Smooth muscle cell (in vitro differentiated cells): ENCODE data around the gene PLEKHA8. TPM values are rescaled to one million over a fixed set of nuclear protein-coding genes. Genes with fewer than 3 reads are reported as not detected.

ENCODE experiments used
- DNase-seq: peaks from one replicate; lab custom pipeline; 2025; ENCODE audit not compliant: unreplicated experiment; lab: John Stamatoyannopoulos, UW
- H2AFZ ChIP-seq: fragments of 200-600 bp; sonication (generic); 2 replicates; pipeline ENCODE4 v1.6.0; 2016; ENCODE audit warnings: antibody characterized with exemption, low read depth, mild to moderate bottlenecking
- H3F3A ChIP-seq: fragments of 200-600 bp; sonication (generic); 2 replicates; pipeline ENCODE4 v1.6.0; 2017; ENCODE audit warnings: antibody characterized with exemption, low read depth
- H3K27ac ChIP-seq: fragments of 200-600 bp; sonication (generic); 2 replicates; pipeline ENCODE4 v1.5.1; 2016; ENCODE audit warnings: low read depth, mild to moderate bottlenecking
- H3K27me3 ChIP-seq: fragments of 200-600 bp; sonication (generic); 2 replicates; pipeline ENCODE4 v1.6.1; 2016; ENCODE audit warnings: low read depth, mild to moderate bottlenecking
- H3K36me3 ChIP-seq: fragments of 200-600 bp; sonication (generic); 2 replicates; pipeline ENCODE4 v1.5.1; 2016; ENCODE audit warnings: low read depth
- H3K4me1 ChIP-seq: fragments of 200-600 bp; sonication (generic); 2 replicates; pipeline ENCODE4 v1.5.1; 2016; ENCODE audit warnings: low read depth
- H3K4me2 ChIP-seq: fragments of 200-600 bp; sonication (generic); 2 replicates; pipeline ENCODE4 v1.6.0; 2016; ENCODE audit warnings: mild to moderate bottlenecking
- H3K4me3 ChIP-seq: fragments of 200-600 bp; sonication (generic); 2 replicates; pipeline ENCODE4 v1.5.1; 2016; ENCODE audit warnings: mild to moderate bottlenecking
- H3K79me2 ChIP-seq: fragments of 200-600 bp; sonication (generic); 2 replicates; pipeline ENCODE4 v1.6.0; 2016; ENCODE audit warnings: low read depth, mild to moderate bottlenecking
- H3K9ac ChIP-seq: fragments of 200-600 bp; sonication (generic); 2 replicates; pipeline ENCODE4 v1.6.0; 2016; ENCODE audit warnings: low read depth
- H3K9me3 ChIP-seq: fragments of 200-600 bp; sonication (generic); replicated peaks from 2 replicates; pipeline ENCODE4 v1.5.1; 2016; ENCODE audit warnings: low read depth
- H4K20me1 ChIP-seq: fragments of 200-600 bp; sonication (generic); 2 replicates; pipeline ENCODE4 v1.6.0; 2016; ENCODE audit warnings: low read depth
- WGBS: methylation state at CpG from one replicate; pipeline ENCODE4 v1.1.7; 2016; ENCODE audit warnings: low lambda C conversion rate; 5-methylcytosine and 5-hydroxymethylcytosine counted together
- polyA plus RNA-seq: library from polyadenylated mRNA; unstranded; fragments of >200 nt; fragmentation: Nextera tagmentation; extraction: Ambion mirVana; gene quantifications from 2 replicates; pipeline ENCODE4 v1.2.1, GENCODE V29; 2016
- total RNA-seq: library from RNA; depleted of rRNA; stranded (reverse); fragments of >200 nt; gene quantifications from 2 replicates; pipeline ENCODE4 v1.2.3, GENCODE V29; 2014
- TF ChIP-seq, protein P1 (sequence below): fragments of 200-600 bp; sonication (generic); IDR thresholded peaks from 2 replicates; pipeline ENCODE4 v1.5.1; 2017; ENCODE audit warnings: borderline replicate concordance, mild to moderate bottlenecking, antibody characterized with exemption; ENCODE audit not compliant: insufficient read depth, poor library complexity, severe bottlenecking

PLEKHA8 gene
- total and polyA plus RNA-seq, 2 experiments from 2014 or later = 10.0 to 20.4 TPM

DNA sequence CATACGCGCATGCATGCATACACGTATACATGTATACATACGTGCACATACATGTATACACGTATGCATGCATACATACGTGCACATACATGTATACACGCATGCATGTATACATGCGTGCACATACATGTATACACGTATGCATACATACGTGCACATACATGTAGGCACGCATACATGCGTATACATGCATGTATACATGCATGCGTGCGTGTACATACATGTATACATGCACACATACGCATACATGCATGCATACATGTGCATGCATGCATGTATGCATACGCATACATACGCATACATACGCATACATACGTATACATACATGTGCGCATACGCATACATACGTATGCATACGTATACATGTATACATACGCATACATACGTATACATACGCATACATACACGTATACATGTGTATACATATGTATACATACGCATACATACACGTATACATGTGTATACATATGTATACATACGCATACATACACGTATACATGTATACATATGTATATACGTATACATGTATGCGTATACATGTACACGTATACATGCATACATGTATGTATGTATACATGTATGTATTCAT lies 87.6 kb downstream of the PLEKHA8 start:
- Histone ChIP-seq H3K4me1 (no peaks in the 10 kb centered on the region), H3K9me3 (no peaks in the 10 kb centered on the region), H3K36me3 (no peaks in the 10 kb centered on the region), H3K27me3 (no peaks in the 10 kb centered on the region), H2AFZ (no peak overlapping the region), H3K9ac (no peak overlapping the region), H3K79me2 (no peaks in the 10 kb centered on the region), H3K4me3 (no peak overlapping the region), H3K4me2 (no peak overlapping the region), H4K20me1 (no peaks in the 10 kb centered on the region), H3K27ac (no peak overlapping the region), H3F3A (peaks cover 9% of the 10 kb centered on the region)
- DNase-seq = no peak
- 83% methylated on average over 34 of the region's 34 CpGs for WGBS
- TF ChIP-seq, protein P1, sequence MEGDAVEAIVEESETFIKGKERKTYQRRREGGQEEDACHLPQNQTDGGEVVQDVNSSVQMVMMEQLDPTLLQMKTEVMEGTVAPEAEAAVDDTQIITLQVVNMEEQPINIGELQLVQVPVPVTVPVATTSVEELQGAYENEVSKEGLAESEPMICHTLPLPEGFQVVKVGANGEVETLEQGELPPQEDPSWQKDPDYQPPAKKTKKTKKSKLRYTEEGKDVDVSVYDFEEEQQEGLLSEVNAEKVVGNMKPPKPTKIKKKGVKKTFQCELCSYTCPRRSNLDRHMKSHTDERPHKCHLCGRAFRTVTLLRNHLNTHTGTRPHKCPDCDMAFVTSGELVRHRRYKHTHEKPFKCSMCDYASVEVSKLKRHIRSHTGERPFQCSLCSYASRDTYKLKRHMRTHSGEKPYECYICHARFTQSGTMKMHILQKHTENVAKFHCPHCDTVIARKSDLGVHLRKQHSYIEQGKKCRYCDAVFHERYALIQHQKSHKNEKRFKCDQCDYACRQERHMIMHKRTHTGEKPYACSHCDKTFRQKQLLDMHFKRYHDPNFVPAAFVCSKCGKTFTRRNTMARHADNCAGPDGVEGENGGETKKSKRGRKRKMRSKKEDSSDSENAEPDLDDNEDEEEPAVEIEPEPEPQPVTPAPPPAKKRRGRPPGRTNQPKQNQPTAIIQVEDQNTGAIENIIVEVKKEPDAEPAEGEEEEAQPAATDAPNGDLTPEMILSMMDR = no peak

DNA sequence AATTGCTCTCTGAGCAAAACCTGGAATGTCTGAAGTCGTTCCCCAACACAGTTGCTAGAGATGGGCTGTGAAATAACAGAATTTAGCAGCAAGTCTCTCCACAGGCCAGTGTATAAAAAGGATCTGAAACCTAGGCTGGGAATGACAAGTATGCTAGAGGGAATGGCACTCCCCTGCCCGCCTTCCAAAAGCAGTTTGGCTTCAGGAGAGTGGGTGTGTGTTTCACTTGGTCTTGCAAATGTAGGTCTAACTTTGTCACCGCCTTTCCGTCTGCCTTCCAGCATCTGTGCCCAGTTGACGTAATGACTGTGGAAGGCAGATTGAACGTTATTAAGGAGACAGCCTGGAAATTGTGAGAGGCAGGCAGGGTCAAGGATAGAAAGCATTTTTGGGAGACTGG lies 88.6 kb downstream of the PLEKHA8 start:
- Histone ChIP-seq H3K79me2 (no peaks in the 10 kb centered on the region), H4K20me1 (no peaks in the 10 kb centered on the region), H3K27me3 (no peaks in the 10 kb centered on the region), H3K36me3 (no peaks in the 10 kb centered on the region), H3K9ac (no peak overlapping the region), H3K9me3 (no peaks in the 10 kb centered on the region), H3K4me1 (no peaks in the 10 kb centered on the region), H3K4me2 (no peak overlapping the region), H2AFZ (no peak overlapping the region), H3F3A (peaks cover 9% of the 10 kb centered on the region), H3K27ac (no peak overlapping the region), H3K4me3 (no peak overlapping the region)
- DNase-seq = no peak
- 74% methylated on average over 6 of the region's 6 CpGs for WGBS
- TF ChIP-seq, protein P1 = no peak

DNA sequence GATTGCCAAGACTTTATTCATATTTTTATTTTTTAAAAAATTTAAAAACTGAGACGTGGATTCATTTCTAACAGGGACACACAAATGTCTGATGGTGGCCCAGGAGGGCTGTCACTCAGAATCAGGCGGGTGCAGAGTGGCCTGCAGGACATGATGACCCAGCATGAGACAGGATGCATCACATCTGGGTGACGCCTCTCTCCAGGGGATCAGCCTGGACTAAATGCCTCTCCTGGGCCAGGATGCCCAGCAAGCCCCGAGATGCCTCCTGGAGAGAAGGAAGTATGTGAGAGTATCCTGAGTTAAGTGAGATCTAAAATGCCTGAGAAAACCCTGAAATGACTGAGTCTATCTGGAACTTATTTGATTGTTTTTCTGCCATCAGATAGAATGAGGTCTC lies 89.7 kb downstream of the PLEKHA8 start:
- H3K27ac ChIP-seq = no peak overlapping the region
- WGBS = 98% methylated on average over 4 of the region's 4 CpGs
- no peak overlapping the region for H2AFZ ChIP-seq
- no peaks in the 10 kb centered on the region for H3K79me2 ChIP-seq
- no peak overlapping the region for H3K4me3 ChIP-seq
- no peaks in the 10 kb centered on the region for H3K4me1 ChIP-seq
- H3K27me3 ChIP-seq = no peaks in the 10 kb centered on the region
- TF ChIP-seq, protein P1 = no peak
- H3F3A ChIP-seq = peaks cover 9% of the 10 kb centered on the region
- H3K36me3 ChIP-seq = no peaks in the 10 kb centered on the region
- no peak for DNase-seq
- H3K9me3 ChIP-seq = no peaks in the 10 kb centered on the region
- H3K4me2 ChIP-seq = no peak overlapping the region
- H4K20me1 ChIP-seq = no peaks in the 10 kb centered on the region
- H3K9ac ChIP-seq = no peak overlapping the region
